Astrocyte (in vitro differentiated cells and primary cell): Measurements from ENCODE around the gene KCNJ12. TPM values are rescaled to one million over a fixed set of nuclear protein-coding genes. Genes with fewer than 3 reads are reported as not detected.
"Not testable (repeated sequence)": the region's sequence is repeated elsewhere in the genome, so short reads cannot be mapped to it uniquely, and the experiment has no call there.

ENCODE experiments used
- DNase-seq: peaks from one replicate; pipeline ENCODE4 v3.0.0-alpha.2; 2010; ENCODE audit warnings: low read depth
- FAIRE-seq: peaks from 2 replicates; lab custom pipeline; 2011; peaks lifted over from hg19 to GRCh38; lab: Jason Lieb, UNC
- H2AFZ ChIP-seq: 2 replicates; pipeline ENCODE4 v1.6.0; 2012; ENCODE audit warnings: low read depth, low read length, inconsistent platforms
- H3K27ac ChIP-seq: 2 replicates; pipeline ENCODE4 v1.5.1; 2011; ENCODE audit warnings: low read depth, low read length, inconsistent platforms
- H3K27me3 ChIP-seq: 2 replicates; pipeline ENCODE4 v1.6.0; 2011; ENCODE audit warnings: low read length, inconsistent platforms; ENCODE audit not compliant: insufficient read depth
- H3K36me3 ChIP-seq: 2 replicates; pipeline ENCODE4 v1.5.1; 2011; ENCODE audit warnings: low read length, inconsistent platforms; ENCODE audit not compliant: insufficient read depth
- H3K4me1 ChIP-seq: 2 replicates; pipeline ENCODE4 v1.5.1; 2011; ENCODE audit warnings: low read length, inconsistent platforms; ENCODE audit not compliant: insufficient read depth
- H3K4me2 ChIP-seq: 2 replicates; pipeline ENCODE4 v1.6.0; 2012; ENCODE audit warnings: low read length, inconsistent platforms
- H3K4me3 ChIP-seq: 2 replicates; pipeline ENCODE4 v1.5.1; 2011; ENCODE audit warnings: low read depth, mild to moderate bottlenecking, low read length, inconsistent platforms; ENCODE audit not compliant: insufficient read depth
- H3K79me2 ChIP-seq: 2 replicates; pipeline ENCODE4 v1.6.0; 2012; ENCODE audit warnings: mild to moderate bottlenecking, low read length, inconsistent platforms; ENCODE audit not compliant: insufficient read depth
- H3K9ac ChIP-seq: 2 replicates; pipeline ENCODE4 v1.6.0; 2012; ENCODE audit warnings: mild to moderate bottlenecking, low read length, inconsistent platforms
- H3K9me3 ChIP-seq: 2 replicates; pipeline ENCODE4 v1.5.1; 2012; ENCODE audit warnings: low read depth, mild to moderate bottlenecking, low read length, inconsistent platforms; ENCODE audit not compliant: insufficient read depth
- H4K20me1 ChIP-seq: 2 replicates; pipeline ENCODE4 v1.6.0; 2012; ENCODE audit warnings: low read length, inconsistent platforms; ENCODE audit not compliant: insufficient read depth
- H3K27ac Mint-ChIP-seq: one replicate; pipeline ENCODE4 v1.8.0; 2021; ENCODE audit warnings: mild to moderate bottlenecking, mixed read lengths; ENCODE audit not compliant: unreplicated experiment
- H3K27me3 Mint-ChIP-seq: one replicate; pipeline ENCODE4 v1.8.0; 2021; ENCODE audit warnings: low read depth, mixed read lengths; ENCODE audit not compliant: unreplicated experiment
- H3K36me3 Mint-ChIP-seq: one replicate; pipeline ENCODE4 v1.8.0; 2021; ENCODE audit warnings: low read depth, mixed read lengths; ENCODE audit not compliant: unreplicated experiment
- H3K4me1 Mint-ChIP-seq: one replicate; pipeline ENCODE4 v1.8.0; 2021; ENCODE audit warnings: low read depth, mixed read lengths; ENCODE audit not compliant: unreplicated experiment
- H3K4me3 Mint-ChIP-seq: one replicate; pipeline ENCODE4 v1.8.0; 2021; ENCODE audit warnings: mild to moderate bottlenecking, moderate library complexity, mixed read lengths; ENCODE audit not compliant: unreplicated experiment
- H3K9me3 Mint-ChIP-seq: one replicate; pipeline ENCODE4 v1.8.0; 2021; ENCODE audit warnings: mild to moderate bottlenecking, mixed read lengths; ENCODE audit not compliant: unreplicated experiment
- total RNA-seq: library from RNA; stranded (reverse); gene quantifications from 2 replicates; pipeline ENCODE4 v1.2.1, GENCODE V29; 2021

KCNJ12 gene
- total RNA-seq, 1 donor from 2014 or later, result 1.2 TPM

DNA sequence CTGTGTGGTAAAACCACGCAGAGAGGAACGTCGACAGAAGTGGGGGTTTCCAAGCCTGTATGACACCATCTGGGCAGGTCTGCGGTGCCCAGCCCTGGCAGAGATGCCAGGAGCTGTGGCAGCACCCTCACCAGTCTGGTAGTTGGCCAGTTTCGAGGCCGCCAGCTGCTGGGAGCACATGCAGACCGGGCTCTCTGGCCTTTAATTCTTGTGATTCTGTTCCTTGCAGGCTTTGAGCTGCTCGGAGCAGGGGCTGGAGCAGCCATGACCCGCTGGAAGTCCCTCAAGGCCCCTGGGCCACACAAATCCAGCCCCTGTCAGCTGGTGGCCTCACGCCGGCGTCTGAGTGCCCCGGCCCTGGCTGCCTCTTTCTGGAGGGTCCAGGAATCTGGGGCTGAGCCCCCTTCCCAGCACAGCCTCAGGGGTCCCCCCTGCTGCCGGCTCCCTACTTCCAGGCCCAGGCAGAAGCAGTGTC is 36.1 kb downstream of the KCNJ12 start:
- H4K20me1 ChIP-seq, H3K27me3 ChIP-seq, H3K4me3 Mint-ChIP-seq, H2AFZ ChIP-seq, H3K9ac ChIP-seq, H3K4me1 Mint-ChIP-seq, H3K79me2 ChIP-seq, H3K4me1 ChIP-seq, H3K27ac Mint-ChIP-seq, DNase-seq, H3K4me3 ChIP-seq, H3K27ac ChIP-seq, H3K36me3 ChIP-seq, H3K9me3 ChIP-seq, H3K36me3 Mint-ChIP-seq, FAIRE-seq, H3K4me2 ChIP-seq: not testable (repeated sequence)
- Mint-ChIP-seq H3K27me3 (peaks cover 18% of the 10 kb centered on the region), H3K9me3 (peaks cover 12% of the 10 kb centered on the region)

GRCh38 chr17:21413570-21414279 is 37.6 kb downstream of the KCNJ12 start:
- not testable (repeated sequence) for DNase-seq, H3K4me3 Mint-ChIP-seq, H3K4me3 ChIP-seq, H3K79me2 ChIP-seq, H3K36me3 Mint-ChIP-seq, FAIRE-seq, H3K4me2 ChIP-seq, H3K27me3 ChIP-seq, H3K9me3 Mint-ChIP-seq, H2AFZ ChIP-seq, H4K20me1 ChIP-seq, H3K4me1 Mint-ChIP-seq, H3K9ac ChIP-seq, H3K9me3 ChIP-seq, H3K4me1 ChIP-seq, H3K36me3 ChIP-seq, H3K27ac Mint-ChIP-seq, H3K27ac ChIP-seq
- peaks cover 17% of the 10 kb centered on the region for H3K27me3 Mint-ChIP-seq

- H3K27ac ChIP-seq, H3K4me3 ChIP-seq, H3K4me1 ChIP-seq, H4K20me1 ChIP-seq, H3K36me3 Mint-ChIP-seq, H3K9me3 Mint-ChIP-seq, H3K4me3 Mint-ChIP-seq, DNase-seq, H3K9me3 ChIP-seq, H3K36me3 ChIP-seq, H2AFZ ChIP-seq, H3K27me3 ChIP-seq, H3K27ac Mint-ChIP-seq, H3K4me1 Mint-ChIP-seq, FAIRE-seq, H3K79me2 ChIP-seq, H3K9ac ChIP-seq, H3K4me2 ChIP-seq: not testable (repeated sequence)
- H3K27me3 Mint-ChIP-seq, result peaks cover 14% of the 10 kb centered on the region
Measured at GRCh38 chr17:21414616-21415015, 38.5 kb downstream of the KCNJ12 start.

GRCh38 chr17:21415166-21415990 is 39.2 kb downstream of the KCNJ12 start:
- not testable (repeated sequence) for H3K4me3 ChIP-seq, H4K20me1 ChIP-seq, H3K9me3 ChIP-seq, H3K4me3 Mint-ChIP-seq, H3K4me1 Mint-ChIP-seq, H2AFZ ChIP-seq, H3K79me2 ChIP-seq, FAIRE-seq, H3K9me3 Mint-ChIP-seq, H3K4me1 ChIP-seq, H3K36me3 ChIP-seq, H3K27ac ChIP-seq, H3K27ac Mint-ChIP-seq, H3K36me3 Mint-ChIP-seq, DNase-seq, H3K4me2 ChIP-seq, H3K27me3 ChIP-seq, H3K9ac ChIP-seq
- H3K27me3 Mint-ChIP-seq, result peaks cover 14% of the 10 kb centered on the region

DNA sequence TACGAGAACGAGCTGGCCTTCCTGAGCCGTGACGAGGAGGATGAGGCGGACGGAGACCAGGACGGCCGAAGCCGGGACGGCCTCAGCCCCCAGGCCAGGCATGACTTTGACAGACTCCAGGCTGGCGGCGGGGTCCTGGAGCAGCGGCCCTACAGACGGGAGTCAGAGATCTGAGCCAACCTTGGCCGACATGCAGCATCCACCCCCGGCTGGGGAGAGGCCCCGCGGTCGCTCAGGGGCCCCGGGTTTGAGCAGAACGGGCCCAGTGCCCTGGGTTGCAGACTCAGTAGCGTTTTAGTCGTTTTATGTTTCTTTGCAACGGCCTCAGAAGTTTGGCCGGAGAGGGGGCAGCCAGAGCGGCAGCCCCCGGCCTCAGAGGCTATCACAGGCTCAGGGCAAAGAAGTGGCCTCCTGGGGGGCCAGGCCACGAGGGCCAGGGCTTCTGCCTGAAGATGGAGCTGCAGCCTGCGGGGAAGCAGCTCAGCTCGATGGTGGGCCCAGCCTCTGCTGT is 40.4 kb downstream of the KCNJ12 start:
- not testable (repeated sequence) for H3K9me3 ChIP-seq, H4K20me1 ChIP-seq, H3K4me1 ChIP-seq, FAIRE-seq, H3K27ac ChIP-seq, H3K4me3 ChIP-seq, H3K27ac Mint-ChIP-seq, H3K36me3 ChIP-seq, H3K4me1 Mint-ChIP-seq, H3K4me3 Mint-ChIP-seq, H3K9ac ChIP-seq, H3K27me3 ChIP-seq, H3K36me3 Mint-ChIP-seq, H2AFZ ChIP-seq, H3K79me2 ChIP-seq, H3K4me2 ChIP-seq, H3K9me3 Mint-ChIP-seq, DNase-seq
- peaks cover 14% of the 10 kb centered on the region for H3K27me3 Mint-ChIP-seq
